RWPE2 (cell line): ENCODE data around the gene JAG2.

Source experiments
- ATAC-seq: fragments of 200-7000 bp; cut with Tn5 transposase; 3 replicates; pipeline ENCODE4 v1.9.1; 2021; ENCODE audit warnings: low read depth
- DNase-seq: peaks from one replicate; pipeline ENCODE4 v3.0.0-alpha.2; 2020; ENCODE audit warnings: low spot score
- H3K27ac ChIP-seq: fragments of 450-650 bp; 2 replicates; pipeline ENCODE4 v1.5.1; 2017; ENCODE audit warnings: mild to moderate bottlenecking; ENCODE audit not compliant: poor library complexity, severe bottlenecking
- H3K27me3 ChIP-seq: fragments of 250-450 bp; sonication (Bioruptor Pico); 2 replicates; pipeline ENCODE4 v1.5.1; 2021; ENCODE audit warnings: mild to moderate bottlenecking, moderate library complexity; ENCODE audit not compliant: insufficient read depth, poor library complexity, severe bottlenecking
- H3K36me3 ChIP-seq: fragments of 250-450 bp; sonication (Bioruptor Pico); 2 replicates; pipeline ENCODE4 v1.5.1; 2020; ENCODE audit warnings: low read depth, mild to moderate bottlenecking, moderate library complexity
- H3K4me1 ChIP-seq: fragments of 250-450 bp; sonication (Bioruptor Pico); 2 replicates; pipeline ENCODE4 v1.5.1; 2021; ENCODE audit warnings: mild to moderate bottlenecking, moderate library complexity; ENCODE audit not compliant: insufficient read depth, poor library complexity, severe bottlenecking
- H3K4me3 ChIP-seq: fragments of 250-450 bp; sonication (Bioruptor Pico); 2 replicates; pipeline ENCODE4 v1.5.1; 2021; ENCODE audit warnings: mild to moderate bottlenecking, moderate library complexity; ENCODE audit not compliant: severe bottlenecking
- H3K9me3 ChIP-seq: fragments of 250-450 bp; sonication (Bioruptor Pico); 2 replicates; pipeline ENCODE4 v1.5.1; 2021; ENCODE audit warnings: mild to moderate bottlenecking, moderate library complexity; ENCODE audit not compliant: severe bottlenecking
- TF ChIP-seq, protein P1 (sequence below): fragments of 450-650 bp; IDR thresholded peaks from one replicate; pipeline ENCODE4 v1.5.1; 2017; ENCODE audit warnings: mild to moderate bottlenecking, moderate library complexity; ENCODE audit not compliant: poor library complexity, severe bottlenecking

Gene JAG2

GRCh38 chr14:105207460-105207901, 38.9 kb upstream of the JAG2 start:
- ATAC-seq (no peak; the same call in 2 of the 3 replicates), DNase-seq (no peak)
- Histone ChIP-seq H3K9me3 (no peaks in the 10 kb centered on the region), H3K4me1 (peaks cover 9% of the 10 kb centered on the region), H3K4me3 (no peak overlapping the region), H3K27ac (no peak overlapping the region), H3K36me3 (no peaks in the 10 kb centered on the region), H3K27me3 (no peaks in the 10 kb centered on the region)
- TF ChIP-seq, protein P1, sequence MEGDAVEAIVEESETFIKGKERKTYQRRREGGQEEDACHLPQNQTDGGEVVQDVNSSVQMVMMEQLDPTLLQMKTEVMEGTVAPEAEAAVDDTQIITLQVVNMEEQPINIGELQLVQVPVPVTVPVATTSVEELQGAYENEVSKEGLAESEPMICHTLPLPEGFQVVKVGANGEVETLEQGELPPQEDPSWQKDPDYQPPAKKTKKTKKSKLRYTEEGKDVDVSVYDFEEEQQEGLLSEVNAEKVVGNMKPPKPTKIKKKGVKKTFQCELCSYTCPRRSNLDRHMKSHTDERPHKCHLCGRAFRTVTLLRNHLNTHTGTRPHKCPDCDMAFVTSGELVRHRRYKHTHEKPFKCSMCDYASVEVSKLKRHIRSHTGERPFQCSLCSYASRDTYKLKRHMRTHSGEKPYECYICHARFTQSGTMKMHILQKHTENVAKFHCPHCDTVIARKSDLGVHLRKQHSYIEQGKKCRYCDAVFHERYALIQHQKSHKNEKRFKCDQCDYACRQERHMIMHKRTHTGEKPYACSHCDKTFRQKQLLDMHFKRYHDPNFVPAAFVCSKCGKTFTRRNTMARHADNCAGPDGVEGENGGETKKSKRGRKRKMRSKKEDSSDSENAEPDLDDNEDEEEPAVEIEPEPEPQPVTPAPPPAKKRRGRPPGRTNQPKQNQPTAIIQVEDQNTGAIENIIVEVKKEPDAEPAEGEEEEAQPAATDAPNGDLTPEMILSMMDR = no peak

DNA sequence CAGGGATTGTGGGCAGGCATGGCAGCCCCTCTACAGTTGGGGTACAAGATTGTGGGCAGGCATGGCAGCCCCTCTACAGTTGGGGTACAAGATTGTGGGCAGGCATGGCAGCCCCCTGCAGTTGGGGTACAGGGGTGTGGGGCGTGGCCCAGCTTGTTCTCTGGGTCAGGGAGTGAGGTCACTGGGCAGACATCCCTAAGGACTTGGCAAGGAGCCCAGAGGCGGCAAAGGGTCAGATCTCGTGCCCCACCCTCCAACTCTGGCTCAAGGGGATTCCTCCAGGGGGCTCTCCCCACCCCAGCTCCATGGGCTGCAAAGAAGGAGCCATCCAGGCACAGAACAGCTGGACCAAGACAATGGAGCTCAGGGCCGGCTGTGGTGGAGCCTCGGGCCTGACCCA, 38.3 kb upstream of the JAG2 start:
- no peak overlapping the region for H3K4me3 ChIP-seq
- peaks cover 9% of the 10 kb centered on the region for H3K4me1 ChIP-seq
- H3K27ac ChIP-seq = no peak overlapping the region
- H3K9me3 ChIP-seq = no peaks in the 10 kb centered on the region
- no peaks in the 10 kb centered on the region for H3K27me3 ChIP-seq
- DNase-seq = no peak
- no peaks in the 10 kb centered on the region for H3K36me3 ChIP-seq
- TF ChIP-seq, protein P1 = no peak
- ATAC-seq = no peak

GRCh38 chr14:105205673-105206208, 37.2 kb upstream of the JAG2 start:
- Histone ChIP-seq H3K27me3 (no peaks in the 10 kb centered on the region), H3K4me1 (peaks cover 9% of the 10 kb centered on the region), H3K27ac (no peak overlapping the region), H3K4me3 (no peak overlapping the region), H3K9me3 (no peaks in the 10 kb centered on the region), H3K36me3 (no peaks in the 10 kb centered on the region)
- ATAC-seq = peak; percentile 5; the same call in 2 of the 3 replicates
- DNase-seq = no peak
- TF ChIP-seq, protein P1 = no peak

DNA sequence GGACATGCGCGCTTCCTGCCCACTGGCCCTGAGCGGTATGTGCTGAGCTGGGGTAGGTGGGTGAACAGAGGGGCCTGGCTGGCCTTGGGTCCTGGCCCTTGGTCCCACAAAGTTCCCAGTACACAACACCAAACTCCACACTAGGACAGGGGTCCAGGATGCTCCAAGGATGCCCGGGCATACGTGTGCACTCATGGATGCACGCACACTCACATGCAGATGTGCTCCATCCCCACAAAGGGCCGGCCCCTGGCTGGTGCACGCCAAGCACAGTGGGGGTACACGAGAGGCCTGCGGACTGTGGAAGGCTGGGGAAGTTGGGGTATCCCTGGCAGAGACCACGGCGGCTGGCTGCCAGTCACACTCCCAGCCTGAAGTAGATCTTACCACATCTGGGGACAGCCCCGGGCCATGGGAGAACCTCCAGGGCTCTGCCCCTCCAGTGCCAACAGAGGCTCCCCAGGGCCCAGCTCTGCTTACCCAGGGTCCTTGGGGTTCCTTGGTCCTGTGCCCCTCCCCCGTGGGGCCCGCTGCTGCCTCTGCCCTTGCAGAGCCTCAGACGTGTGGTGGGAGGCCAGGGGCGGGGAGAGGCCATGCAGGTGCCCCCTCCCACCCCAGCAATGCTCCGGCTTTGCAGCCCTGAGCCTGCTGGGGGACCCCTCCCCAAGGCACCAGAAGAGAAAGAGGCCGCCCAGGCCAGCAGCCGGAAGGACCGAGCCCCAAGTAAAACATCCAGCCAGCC, 36.5 kb upstream of the JAG2 start:
- peak; percentile 3 for ATAC-seq
- H3K9me3 ChIP-seq = no peaks in the 10 kb centered on the region
- no peak for DNase-seq
- TF ChIP-seq, protein P1 = no peak
- H3K27me3 ChIP-seq = no peaks in the 10 kb centered on the region
- H3K36me3 ChIP-seq = no peaks in the 10 kb centered on the region
- no peak overlapping the region for H3K4me3 ChIP-seq
- peaks cover 9% of the 10 kb centered on the region for H3K4me1 ChIP-seq
- no peak overlapping the region for H3K27ac ChIP-seq
